ENCODE data around the gene PODXL. TPM values are rescaled to one million over a fixed set of nuclear protein-coding genes. Genes with fewer than 3 reads are reported as not detected.

Gene PODXL
- polyA plus RNA-seq, 2 of the 4 experiments (the other 2 are of a cell fraction): 13.2 to 35.3 TPM

DNA sequence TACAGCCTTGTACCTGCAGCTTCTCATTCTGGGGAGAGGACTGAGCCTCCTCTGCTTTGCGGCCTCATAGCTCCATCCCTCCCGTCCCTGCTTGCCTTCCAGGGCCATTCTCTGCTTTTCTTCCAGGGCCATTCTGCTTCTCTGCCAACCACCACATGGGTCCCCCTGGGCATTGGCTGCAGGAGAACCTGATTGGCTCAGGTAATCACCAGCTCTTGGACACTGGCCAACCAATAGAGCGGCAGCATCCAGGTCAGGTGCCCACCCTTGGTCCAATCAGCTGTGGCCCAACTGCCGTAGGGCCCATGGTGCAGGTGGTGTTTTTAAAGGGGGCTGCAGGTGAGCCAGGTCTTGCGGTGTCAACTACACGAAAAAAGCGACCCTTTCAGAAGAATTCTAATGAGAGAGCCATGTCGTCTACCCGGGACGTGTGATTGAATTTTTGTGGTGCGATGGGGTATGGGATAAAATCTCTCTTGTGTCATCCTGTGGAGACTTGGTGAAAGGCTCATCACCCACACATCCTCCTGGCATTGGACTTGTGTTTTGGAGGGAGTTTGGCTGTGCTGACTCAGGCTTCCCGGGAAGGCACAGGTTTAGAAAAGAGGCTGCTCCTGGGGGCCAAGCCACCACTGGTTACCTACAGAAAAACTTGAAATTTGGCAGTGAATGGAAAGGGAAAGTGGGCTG lies 46.0 kb upstream of the PODXL start:
- ChIA-PET POLR2A (no interaction called here), CTCF (interaction anchor here (0.6 to 1.1 kb wide), 2 partner anchors 51 to 94 kb away, joined by 3 read pairs; no protein-coding TSS in a partner anchor)
- DNase-seq (ENCODE audit: low read depth in 1 of 2, low spot score in 1 of 2): no peak
- Histone ChIP-seq H3K27ac (no peak overlapping the region), H3K9me3 (no peaks in the 10 kb centered on the region), H3K4me2 (no peak overlapping the region), H3K4me1 (peaks cover 34% of the 10 kb centered on the region), H3K4me3 (no peak overlapping the region)
- no peak for ATAC-seq
- no peak for FAIRE-seq
- TF ChIP-seq, protein P1, sequence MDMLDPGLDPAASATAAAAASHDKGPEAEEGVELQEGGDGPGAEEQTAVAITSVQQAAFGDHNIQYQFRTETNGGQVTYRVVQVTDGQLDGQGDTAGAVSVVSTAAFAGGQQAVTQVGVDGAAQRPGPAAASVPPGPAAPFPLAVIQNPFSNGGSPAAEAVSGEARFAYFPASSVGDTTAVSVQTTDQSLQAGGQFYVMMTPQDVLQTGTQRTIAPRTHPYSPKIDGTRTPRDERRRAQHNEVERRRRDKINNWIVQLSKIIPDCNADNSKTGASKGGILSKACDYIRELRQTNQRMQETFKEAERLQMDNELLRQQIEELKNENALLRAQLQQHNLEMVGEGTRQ (IDR thresholded peaks at IDR 0.05): peak; percentile 64
- no peak for TF ChIP-seq KDM1A (IDR thresholded peaks at IDR 0.05; ENCODE audit: low read depth)
- TF ChIP-seq CEBPB (IDR thresholded peaks at IDR 0.05): no peak
- WGBS (ENCODE audit: missing lambda C conversion rate): 89% methylated on average over 12 of the region's 12 CpGs

DNA sequence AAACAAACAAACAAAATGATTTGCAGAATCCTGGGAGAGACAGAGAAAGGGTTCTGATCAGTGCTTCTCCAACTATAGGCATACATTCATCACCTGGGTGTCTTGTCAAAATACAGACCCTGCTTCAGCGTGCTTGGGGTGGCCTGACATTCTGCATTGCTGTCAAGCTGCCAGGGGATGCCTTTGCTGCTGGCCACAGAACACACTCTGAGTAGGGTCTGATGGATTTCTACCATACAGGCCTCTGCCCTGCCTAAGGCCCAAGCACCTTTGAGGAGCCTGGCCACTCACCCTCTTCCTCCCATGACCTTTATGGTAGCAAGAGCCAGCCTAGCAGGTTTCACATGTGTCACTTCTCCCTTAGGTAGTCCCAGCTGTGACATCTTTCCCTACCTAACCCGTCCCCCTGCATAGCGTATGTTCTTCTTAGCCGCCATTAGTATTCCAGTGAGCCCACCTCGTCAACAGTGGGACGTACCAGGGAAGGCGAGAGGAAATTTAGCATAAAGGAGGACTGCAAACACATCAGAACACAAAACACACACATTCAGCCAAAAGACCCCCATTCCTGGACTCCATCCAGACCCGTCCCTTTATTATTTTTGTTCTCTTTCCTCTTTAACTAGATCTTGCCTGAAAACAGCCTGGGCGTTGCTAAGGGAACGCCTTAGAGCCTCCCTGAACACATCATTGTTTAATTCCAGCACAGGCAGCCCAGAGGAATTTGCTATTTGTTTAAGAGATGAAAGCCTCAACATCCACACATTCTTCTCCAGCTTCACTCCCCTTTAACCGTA lies 43.9 kb upstream of the PODXL start:
- H3K9me3 ChIP-seq: no peaks in the 10 kb centered on the region
- H3K4me3 ChIP-seq: no peak overlapping the region
- peaks cover 20% of the 10 kb centered on the region for H3K4me1 ChIP-seq
- FAIRE-seq: no peak
- DNase-seq (ENCODE audit: low read depth in 1 of 2, low spot score in 1 of 2): peak in 1 of 2 experiments; percentile 51
- ATAC-seq: peak; percentile 49 to 72; a peak in 4 of 6 replicates
- no peak overlapping the region for H3K4me2 ChIP-seq
- peak overlapping the region in 1 of 2 experiments; percentile 38; a peak in 1 of 6 replicates for H3K27ac ChIP-seq
- TF ChIP-seq KDM1A (IDR thresholded peaks at IDR 0.05; ENCODE audit: low read depth) (no peak), HOXB5 (CRISPR knock-in tag; IDR thresholded peaks at IDR 0.05) (no peak), CHD4 (IDR thresholded peaks at IDR 0.05; ENCODE audit: borderline replicate concordance) (no peak), HDAC2 (IDR thresholded peaks at IDR 0.05) (no peak), RAD21 (conservative IDR thresholded peaks at IDR 0.05 in 1 of 2, IDR thresholded peaks at IDR 0.05 in 1 of 2) (no peak), RNF2 (IDR thresholded peaks at IDR 0.05; ENCODE audit: borderline replicate concordance, low read depth) (no peak), GATA3 (IDR thresholded peaks at IDR 0.05; ENCODE audit: borderline replicate concordance) (no peak), TP53 (CRISPR knock-in tag; IDR thresholded peaks at IDR 0.05) (no peak), PHF8 (IDR thresholded peaks at IDR 0.05; ENCODE audit: borderline replicate concordance, low read depth) (no peak), NPAS2 (CRISPR knock-in tag; IDR thresholded peaks at IDR 0.05; ENCODE audit: borderline replicate concordance) (no peak), BHLHE40 (IDR thresholded peaks at IDR 0.05; ENCODE audit: low read depth, low read length) (no peak), POLR2AphosphoS2 (conservative IDR thresholded peaks at IDR 0.05; ENCODE audit: low read length) (no peak)
- TF ChIP-seq, protein P2, sequence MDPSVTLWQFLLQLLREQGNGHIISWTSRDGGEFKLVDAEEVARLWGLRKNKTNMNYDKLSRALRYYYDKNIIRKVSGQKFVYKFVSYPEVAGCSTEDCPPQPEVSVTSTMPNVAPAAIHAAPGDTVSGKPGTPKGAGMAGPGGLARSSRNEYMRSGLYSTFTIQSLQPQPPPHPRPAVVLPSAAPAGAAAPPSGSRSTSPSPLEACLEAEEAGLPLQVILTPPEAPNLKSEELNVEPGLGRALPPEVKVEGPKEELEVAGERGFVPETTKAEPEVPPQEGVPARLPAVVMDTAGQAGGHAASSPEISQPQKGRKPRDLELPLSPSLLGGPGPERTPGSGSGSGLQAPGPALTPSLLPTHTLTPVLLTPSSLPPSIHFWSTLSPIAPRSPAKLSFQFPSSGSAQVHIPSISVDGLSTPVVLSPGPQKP (IDR thresholded peaks at IDR 0.05; ENCODE audit: low read depth, low read length): no peak
- TF ChIP-seq, protein P3, sequence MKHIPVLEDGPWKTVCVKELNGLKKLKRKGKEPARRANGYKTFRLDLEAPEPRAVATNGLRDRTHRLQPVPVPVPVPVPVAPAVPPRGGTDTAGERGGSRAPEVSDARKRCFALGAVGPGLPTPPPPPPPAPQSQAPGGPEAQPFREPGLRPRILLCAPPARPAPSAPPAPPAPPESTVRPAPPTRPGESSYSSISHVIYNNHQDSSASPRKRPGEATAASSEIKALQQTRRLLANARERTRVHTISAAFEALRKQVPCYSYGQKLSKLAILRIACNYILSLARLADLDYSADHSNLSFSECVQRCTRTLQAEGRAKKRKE (CRISPR knock-in tag; IDR thresholded peaks at IDR 0.05; ENCODE audit: low read depth): no peak
- TF ChIP-seq, protein P4, sequence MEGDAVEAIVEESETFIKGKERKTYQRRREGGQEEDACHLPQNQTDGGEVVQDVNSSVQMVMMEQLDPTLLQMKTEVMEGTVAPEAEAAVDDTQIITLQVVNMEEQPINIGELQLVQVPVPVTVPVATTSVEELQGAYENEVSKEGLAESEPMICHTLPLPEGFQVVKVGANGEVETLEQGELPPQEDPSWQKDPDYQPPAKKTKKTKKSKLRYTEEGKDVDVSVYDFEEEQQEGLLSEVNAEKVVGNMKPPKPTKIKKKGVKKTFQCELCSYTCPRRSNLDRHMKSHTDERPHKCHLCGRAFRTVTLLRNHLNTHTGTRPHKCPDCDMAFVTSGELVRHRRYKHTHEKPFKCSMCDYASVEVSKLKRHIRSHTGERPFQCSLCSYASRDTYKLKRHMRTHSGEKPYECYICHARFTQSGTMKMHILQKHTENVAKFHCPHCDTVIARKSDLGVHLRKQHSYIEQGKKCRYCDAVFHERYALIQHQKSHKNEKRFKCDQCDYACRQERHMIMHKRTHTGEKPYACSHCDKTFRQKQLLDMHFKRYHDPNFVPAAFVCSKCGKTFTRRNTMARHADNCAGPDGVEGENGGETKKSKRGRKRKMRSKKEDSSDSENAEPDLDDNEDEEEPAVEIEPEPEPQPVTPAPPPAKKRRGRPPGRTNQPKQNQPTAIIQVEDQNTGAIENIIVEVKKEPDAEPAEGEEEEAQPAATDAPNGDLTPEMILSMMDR (IDR thresholded peaks at IDR 0.05): no peak
- TF ChIP-seq, protein P5, sequence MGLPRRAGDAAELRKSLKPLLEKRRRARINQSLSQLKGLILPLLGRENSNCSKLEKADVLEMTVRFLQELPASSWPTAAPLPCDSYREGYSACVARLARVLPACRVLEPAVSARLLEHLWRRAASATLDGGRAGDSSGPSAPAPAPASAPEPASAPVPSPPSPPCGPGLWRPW (IDR thresholded peaks at IDR 0.05): no peak
- TF ChIP-seq, protein P6, sequence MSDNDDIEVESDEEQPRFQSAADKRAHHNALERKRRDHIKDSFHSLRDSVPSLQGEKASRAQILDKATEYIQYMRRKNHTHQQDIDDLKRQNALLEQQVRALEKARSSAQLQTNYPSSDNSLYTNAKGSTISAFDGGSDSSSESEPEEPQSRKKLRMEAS (IDR thresholded peaks at IDR 0.05): no peak
- ChIA-PET POLR2A (no interaction called here), CTCF (no interaction called here)
- 70% methylated on average over 11 of the region's 11 CpGs for WGBS (ENCODE audit: missing lambda C conversion rate)

All from A549 (cell line).